ENCODE data around the gene VSTM2B.

DNA sequence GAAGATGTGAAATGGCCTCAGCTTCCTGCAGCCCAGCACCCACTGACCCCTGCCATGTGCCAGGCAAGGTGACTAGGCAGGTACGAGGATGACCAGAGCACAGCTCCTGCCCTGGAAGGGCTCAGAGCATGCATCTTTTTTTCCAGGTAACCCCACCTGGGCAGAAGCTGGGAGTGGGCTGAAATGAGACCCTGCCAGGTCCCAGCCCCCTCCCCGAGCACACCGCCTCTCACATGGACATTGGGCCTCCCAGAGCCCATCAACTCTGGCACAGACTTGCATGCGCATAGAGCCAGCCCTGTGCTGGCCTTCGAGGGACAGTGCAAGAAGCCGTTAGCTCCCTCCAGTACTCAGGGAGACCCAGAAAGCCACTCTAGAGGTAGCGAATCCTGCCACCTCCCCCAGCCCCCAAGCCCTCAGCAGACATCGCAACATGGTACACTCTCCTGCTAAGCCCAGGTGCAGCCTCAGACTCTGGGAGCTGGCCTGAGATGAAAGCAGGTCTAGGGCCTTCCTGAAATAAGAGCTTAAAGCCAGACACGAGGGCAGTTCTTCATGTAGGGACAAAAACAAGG, 8.9 kb upstream of the VSTM2B start:
- TF ChIP-seq POLR2A (IDR thresholded peaks at IDR 0.05; ENCODE audit: low read depth, low read length) (no peak), RAD21 (IDR thresholded peaks at IDR 0.05; ENCODE audit: low read length) (no peak), MXI1 (IDR thresholded peaks at IDR 0.05; ENCODE audit: borderline replicate concordance, low read depth, low read length) (no peak), RCOR1 (IDR thresholded peaks at IDR 0.05; ENCODE audit: insufficient replicate concordance, low read length) (no peak)
- TF ChIP-seq, protein P1, sequence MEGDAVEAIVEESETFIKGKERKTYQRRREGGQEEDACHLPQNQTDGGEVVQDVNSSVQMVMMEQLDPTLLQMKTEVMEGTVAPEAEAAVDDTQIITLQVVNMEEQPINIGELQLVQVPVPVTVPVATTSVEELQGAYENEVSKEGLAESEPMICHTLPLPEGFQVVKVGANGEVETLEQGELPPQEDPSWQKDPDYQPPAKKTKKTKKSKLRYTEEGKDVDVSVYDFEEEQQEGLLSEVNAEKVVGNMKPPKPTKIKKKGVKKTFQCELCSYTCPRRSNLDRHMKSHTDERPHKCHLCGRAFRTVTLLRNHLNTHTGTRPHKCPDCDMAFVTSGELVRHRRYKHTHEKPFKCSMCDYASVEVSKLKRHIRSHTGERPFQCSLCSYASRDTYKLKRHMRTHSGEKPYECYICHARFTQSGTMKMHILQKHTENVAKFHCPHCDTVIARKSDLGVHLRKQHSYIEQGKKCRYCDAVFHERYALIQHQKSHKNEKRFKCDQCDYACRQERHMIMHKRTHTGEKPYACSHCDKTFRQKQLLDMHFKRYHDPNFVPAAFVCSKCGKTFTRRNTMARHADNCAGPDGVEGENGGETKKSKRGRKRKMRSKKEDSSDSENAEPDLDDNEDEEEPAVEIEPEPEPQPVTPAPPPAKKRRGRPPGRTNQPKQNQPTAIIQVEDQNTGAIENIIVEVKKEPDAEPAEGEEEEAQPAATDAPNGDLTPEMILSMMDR (conservative IDR thresholded peaks at IDR 0.05; ENCODE audit: low read depth, low read length) = no peak

All from IMR-90 (cell line).